Ishikawa (cell line): Measurements from ENCODE around the gene BBS10.

Experiments used
- CEBPB ChIP-seq: IDR thresholded peaks from 2 replicates; pipeline ENCODE4 v1.6.1; 2012
- CREB1 ChIP-seq: IDR thresholded peaks from 2 replicates; pipeline ENCODE4 v1.6.1; 2012; ENCODE audit warnings: low read depth
- EGR1 ChIP-seq: IDR thresholded peaks from 2 replicates; pipeline ENCODE4 v1.6.1; 2012
- EP300 ChIP-seq: IDR thresholded peaks from 2 replicates; pipeline ENCODE4 v1.6.1; 2012; ENCODE audit warnings: borderline replicate concordance
- FOXM1 ChIP-seq: IDR thresholded peaks from 2 replicates; pipeline ENCODE4 v1.6.1; 2012; ENCODE audit warnings: low read depth, borderline replicate concordance
- NFIC ChIP-seq: IDR thresholded peaks from 2 replicates; pipeline ENCODE4 v1.6.1; 2012
- RAD21 ChIP-seq: IDR thresholded peaks from 2 replicates; pipeline ENCODE4 v1.6.1; 2012; ENCODE audit warnings: low read depth
- TAF1 ChIP-seq: IDR thresholded peaks from 2 replicates; pipeline ENCODE4 v1.6.1; 2012; ENCODE audit warnings: low read depth, mild to moderate bottlenecking
- TCF12 ChIP-seq: IDR thresholded peaks from 2 replicates; pipeline ENCODE4 v1.6.1; 2012; ENCODE audit warnings: low read depth
- TEAD4 ChIP-seq: IDR thresholded peaks from 2 replicates; pipeline ENCODE4 v1.6.1; 2012
- YY1 ChIP-seq: IDR thresholded peaks from 2 replicates; pipeline ENCODE4 v1.6.1; 2012; ENCODE audit warnings: low read depth
- ZBTB7A ChIP-seq: IDR thresholded peaks from 2 replicates; pipeline ENCODE4 v1.6.1; 2012; ENCODE audit warnings: low read depth
- TF ChIP-seq, protein P1 (sequence below): IDR thresholded peaks from 2 replicates; pipeline ENCODE4 v1.6.1; 2012
- TF ChIP-seq, protein P2 (sequence below): IDR thresholded peaks from 2 replicates; pipeline ENCODE4 v1.6.1; 2012; ENCODE audit warnings: low read depth, mild to moderate bottlenecking
- TF ChIP-seq, protein P3 (sequence below): IDR thresholded peaks from 2 replicates; pipeline ENCODE4 v1.6.1; 2012

BBS10 gene

DNA sequence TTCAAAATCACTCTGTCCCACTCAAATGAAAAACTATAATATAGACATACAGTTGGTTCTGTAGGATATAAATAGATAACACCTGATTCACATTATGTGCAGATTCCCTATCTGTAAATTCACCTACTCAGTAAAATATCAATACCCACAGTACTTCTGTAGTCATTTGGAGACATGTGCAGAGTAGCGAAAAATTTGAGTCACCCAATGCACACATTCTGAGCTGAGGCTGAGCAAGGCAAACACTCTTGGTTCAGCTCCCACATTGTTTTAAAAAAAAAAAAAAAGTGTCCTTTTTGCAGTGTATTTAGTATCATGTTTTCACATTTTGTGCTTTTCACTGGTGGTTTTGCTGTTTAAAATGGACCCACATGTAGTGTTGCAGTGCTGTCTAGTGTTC is 27.3 kb upstream of the BBS10 start:
- TF ChIP-seq EP300 (no peak), CREB1 (no peak), YY1 (no peak), CEBPB (no peak), TCF12 (no peak), EGR1 (no peak), ZBTB7A (no peak), TAF1 (no peak), FOXM1 (no peak), TEAD4 (no peak), RAD21 (no peak), NFIC (no peak)
- TF ChIP-seq, protein P1, sequence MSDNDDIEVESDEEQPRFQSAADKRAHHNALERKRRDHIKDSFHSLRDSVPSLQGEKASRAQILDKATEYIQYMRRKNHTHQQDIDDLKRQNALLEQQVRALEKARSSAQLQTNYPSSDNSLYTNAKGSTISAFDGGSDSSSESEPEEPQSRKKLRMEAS, result no peak
- TF ChIP-seq, protein P2, sequence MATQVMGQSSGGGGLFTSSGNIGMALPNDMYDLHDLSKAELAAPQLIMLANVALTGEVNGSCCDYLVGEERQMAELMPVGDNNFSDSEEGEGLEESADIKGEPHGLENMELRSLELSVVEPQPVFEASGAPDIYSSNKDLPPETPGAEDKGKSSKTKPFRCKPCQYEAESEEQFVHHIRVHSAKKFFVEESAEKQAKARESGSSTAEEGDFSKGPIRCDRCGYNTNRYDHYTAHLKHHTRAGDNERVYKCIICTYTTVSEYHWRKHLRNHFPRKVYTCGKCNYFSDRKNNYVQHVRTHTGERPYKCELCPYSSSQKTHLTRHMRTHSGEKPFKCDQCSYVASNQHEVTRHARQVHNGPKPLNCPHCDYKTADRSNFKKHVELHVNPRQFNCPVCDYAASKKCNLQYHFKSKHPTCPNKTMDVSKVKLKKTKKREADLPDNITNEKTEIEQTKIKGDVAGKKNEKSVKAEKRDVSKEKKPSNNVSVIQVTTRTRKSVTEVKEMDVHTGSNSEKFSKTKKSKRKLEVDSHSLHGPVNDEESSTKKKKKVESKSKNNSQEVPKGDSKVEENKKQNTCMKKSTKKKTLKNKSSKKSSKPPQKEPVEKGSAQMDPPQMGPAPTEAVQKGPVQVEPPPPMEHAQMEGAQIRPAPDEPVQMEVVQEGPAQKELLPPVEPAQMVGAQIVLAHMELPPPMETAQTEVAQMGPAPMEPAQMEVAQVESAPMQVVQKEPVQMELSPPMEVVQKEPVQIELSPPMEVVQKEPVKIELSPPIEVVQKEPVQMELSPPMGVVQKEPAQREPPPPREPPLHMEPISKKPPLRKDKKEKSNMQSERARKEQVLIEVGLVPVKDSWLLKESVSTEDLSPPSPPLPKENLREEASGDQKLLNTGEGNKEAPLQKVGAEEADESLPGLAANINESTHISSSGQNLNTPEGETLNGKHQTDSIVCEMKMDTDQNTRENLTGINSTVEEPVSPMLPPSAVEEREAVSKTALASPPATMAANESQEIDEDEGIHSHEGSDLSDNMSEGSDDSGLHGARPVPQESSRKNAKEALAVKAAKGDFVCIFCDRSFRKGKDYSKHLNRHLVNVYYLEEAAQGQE, result no peak
- TF ChIP-seq, protein P3, sequence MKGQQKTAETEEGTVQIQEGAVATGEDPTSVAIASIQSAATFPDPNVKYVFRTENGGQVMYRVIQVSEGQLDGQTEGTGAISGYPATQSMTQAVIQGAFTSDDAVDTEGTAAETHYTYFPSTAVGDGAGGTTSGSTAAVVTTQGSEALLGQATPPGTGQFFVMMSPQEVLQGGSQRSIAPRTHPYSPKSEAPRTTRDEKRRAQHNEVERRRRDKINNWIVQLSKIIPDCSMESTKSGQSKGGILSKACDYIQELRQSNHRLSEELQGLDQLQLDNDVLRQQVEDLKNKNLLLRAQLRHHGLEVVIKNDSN, result no peak

DNA sequence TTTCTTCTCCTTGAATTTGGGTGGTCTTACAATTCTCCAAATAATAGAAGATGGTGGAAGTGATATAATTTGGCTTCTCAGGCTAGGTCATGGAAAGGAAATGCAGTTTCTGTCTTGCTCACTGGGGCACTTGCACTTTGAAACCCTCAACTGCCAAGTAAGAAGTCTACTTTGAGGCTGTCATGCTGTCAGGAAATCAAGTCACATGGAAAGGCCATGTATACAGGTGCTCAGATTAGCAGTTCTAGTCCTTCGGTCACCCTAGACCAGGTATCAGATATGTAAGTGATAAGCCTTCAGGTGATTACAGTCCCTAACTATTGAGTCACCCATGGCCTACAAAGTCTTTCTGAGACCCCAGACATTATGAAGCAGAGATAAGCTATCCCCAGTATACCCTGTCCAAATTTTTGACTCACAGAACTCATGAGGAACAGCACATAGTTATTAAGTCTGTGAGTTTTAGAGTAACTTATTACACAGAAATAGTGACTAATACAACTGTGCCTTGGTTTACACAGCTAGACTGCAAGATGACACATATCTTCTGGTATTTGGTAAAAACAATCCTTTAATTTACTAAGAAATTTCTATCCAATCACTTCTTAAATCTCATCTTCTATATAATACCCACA is 26.3 kb upstream of the BBS10 start:
- TF ChIP-seq TAF1 (no peak), TEAD4 (no peak), RAD21 (no peak), EP300 (no peak)
- TF ChIP-seq, protein P2, result no peak
- TF ChIP-seq, protein P1, result no peak

DNA sequence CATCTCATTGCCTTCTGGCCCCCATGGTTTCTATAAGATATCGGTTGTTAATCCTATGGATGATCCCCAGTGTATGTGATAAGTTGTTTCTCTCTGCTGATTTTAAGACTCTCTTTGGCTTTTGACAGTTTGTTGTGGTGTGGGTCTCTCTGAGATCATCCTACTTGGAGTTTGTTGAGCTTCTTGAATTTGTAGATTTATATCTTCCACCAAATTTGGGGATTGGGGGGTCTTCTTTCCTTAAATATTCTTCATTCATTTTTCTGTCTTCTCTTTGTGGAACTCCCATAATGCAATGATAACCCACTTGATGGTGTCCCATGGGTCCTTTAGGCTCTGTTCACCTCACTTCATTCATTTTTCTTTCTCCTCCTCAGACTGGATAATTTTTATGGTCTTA is 20.0 kb upstream of the BBS10 start:
- TF ChIP-seq FOXM1, result no peak
- TF ChIP-seq NFIC, result no peak
- no peak for TF ChIP-seq CEBPB
- TF ChIP-seq RAD21, result no peak
- no peak for TF ChIP-seq CREB1

DNA sequence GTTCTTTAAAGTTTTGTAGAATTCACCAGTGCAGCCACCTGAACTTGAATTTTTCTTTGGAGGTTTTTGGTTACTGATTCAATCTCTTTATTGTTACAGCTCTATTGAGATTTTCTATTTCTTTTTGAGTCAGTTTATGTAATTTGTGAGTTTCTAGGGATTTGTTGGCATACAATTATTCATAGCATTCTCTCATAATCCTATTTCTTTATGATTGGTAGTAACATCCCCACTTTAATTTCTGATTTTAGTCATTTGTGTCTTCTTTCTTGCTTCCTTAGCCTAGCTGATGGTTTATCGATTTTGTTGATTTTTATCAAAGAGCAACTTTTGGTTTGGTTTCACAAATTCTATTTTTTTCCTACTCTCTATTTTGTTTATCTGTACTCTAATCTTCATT is 17.9 kb upstream of the BBS10 start:
- no peak for TF ChIP-seq FOXM1

DNA sequence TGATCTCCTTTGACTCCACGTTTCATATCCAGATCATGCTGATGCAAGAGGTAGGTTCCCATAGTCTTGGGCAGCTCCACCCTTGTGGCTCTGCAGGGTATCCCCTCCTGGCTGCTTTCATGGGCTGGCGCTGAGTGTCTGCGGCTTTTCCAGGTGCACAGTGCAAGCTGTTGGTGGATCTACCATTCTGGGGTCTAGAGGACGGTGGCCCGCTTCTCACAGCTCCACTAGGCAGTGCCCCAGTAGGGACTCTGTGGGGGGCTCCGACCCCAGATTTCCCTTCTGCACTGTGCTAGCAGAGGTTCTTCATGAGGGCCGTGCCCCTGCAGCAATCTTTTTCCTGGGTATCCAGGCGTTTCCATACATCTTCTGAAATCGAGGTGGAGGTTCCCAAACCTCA is 12.1 kb upstream of the BBS10 start:
- TF ChIP-seq NFIC (no peak), TCF12 (no peak), EGR1 (no peak), EP300 (no peak), CREB1 (no peak), FOXM1 (no peak), TAF1 (no peak), RAD21 (no peak), YY1 (no peak), TEAD4 (no peak)
- TF ChIP-seq, protein P2, result no peak
- TF ChIP-seq, protein P3, result no peak

DNA sequence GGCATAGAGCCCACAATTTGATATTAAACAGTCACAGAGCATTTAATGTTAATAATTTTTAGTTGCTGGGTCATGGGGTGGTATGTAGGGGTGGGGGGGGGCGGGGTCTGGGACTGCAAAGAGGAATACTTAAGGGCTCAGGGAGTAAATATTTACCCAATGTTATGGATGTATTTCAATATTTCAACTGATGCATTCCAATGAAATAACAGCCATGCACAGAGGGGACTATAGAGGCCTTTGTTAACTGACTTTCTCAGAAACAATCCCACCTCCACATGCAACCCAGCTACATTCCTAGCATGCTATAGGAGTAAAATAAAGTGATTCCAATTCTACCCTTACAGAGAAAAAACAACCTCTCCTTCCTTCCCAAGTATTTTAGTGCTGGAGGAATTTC is 7.9 kb upstream of the BBS10 start:
- TF ChIP-seq TEAD4 (no peak), ZBTB7A (no peak), TAF1 (no peak), RAD21 (no peak), TCF12 (no peak), CEBPB (no peak), EP300 (no peak)
- TF ChIP-seq, protein P2, result no peak
- TF ChIP-seq, protein P3, result no peak
- TF ChIP-seq, protein P1, result no peak
